ENCODE data around the gene LRRC26. TPM values are rescaled to one million over a fixed set of nuclear protein-coding genes. Genes with fewer than 3 reads are reported as not detected.

Gene LRRC26
- polyA plus RNA-seq, 6 donors from 2014 or later, result not detected

DNA sequence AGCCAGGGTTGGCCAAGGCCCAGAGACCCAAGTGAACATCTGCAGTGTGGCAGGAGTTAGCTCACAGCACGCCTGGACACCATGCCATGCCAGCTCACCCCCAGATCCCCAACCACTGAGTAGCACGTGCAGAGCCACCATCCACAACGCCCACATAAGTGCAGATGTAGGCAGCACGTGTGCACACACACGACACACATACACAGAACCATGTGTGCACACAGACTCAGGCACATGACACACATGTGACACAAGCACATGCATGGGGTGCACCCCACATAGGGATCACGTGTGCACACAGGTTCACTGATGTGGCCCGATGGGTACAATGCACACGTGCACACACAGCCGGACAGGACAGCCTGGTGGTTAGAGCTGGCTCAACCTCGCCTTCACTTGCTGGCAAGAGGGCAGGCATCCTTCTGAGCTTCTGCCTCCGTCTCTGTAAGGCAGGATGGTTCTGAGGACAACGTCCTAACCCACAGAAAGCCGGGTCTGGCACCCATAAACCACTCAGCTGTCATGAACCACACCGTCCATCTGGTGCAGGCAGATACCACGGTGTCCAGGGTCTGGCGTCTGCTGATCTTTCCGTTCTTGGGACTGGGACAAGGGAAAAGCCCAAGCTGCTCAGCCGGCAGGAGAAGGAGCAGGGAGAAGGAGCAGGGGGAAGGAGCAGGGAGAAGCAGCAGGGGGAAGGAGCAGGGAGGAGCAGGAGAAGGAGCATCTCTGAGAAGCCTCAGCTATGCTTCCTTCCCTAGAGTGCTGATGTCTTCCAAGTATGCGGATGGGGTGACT is 12.0 kb downstream of the LRRC26 start:
- H3K27me3 Mint-ChIP-seq, result peaks cover 30 to 69% (median 37%) of the 10 kb centered on the region in 3 donors
- H3K4me1 Mint-ChIP-seq, result peaks cover 17 to 30% (median 17%) of the 10 kb centered on the region in 3 donors
- no peaks in the 10 kb centered on the region for H3K36me3 Mint-ChIP-seq
- peak overlapping the region in 2 of 6 donors; percentile 41 to 77 for H3K27ac Mint-ChIP-seq
- H3K9me3 Mint-ChIP-seq, result no peaks in the 10 kb centered on the region
- ATAC-seq (ENCODE audit: low read depth in 2 of 2), result no peak
- peak overlapping the region in 5 of 8 donors; percentile 6 to 47 (median 32) for H3K4me3 Mint-ChIP-seq
- no peak for DNase-seq

GRCh38 chr9:137156567-137157375 is 13.1 kb downstream of the LRRC26 start:
- peak; percentile 36 for DNase-seq
- no peaks in the 10 kb centered on the region for H3K9me3 Mint-ChIP-seq
- peaks cover 30 to 65% (median 33%) of the 10 kb centered on the region in 3 donors for H3K27me3 Mint-ChIP-seq
- H3K36me3 Mint-ChIP-seq, result no peaks in the 10 kb centered on the region
- H3K27ac Mint-ChIP-seq, result peak overlapping the region in 2 of 6 donors; percentile 38 to 41
- H3K4me3 Mint-ChIP-seq, result peak overlapping the region in 6 of 8 donors; percentile 35 to 86 (median 60)
- peaks cover 15 to 30% (median 18%) of the 10 kb centered on the region in 3 donors for H3K4me1 Mint-ChIP-seq
- ATAC-seq (ENCODE audit: low read depth in 2 of 2), result peak; percentile 67

DNA sequence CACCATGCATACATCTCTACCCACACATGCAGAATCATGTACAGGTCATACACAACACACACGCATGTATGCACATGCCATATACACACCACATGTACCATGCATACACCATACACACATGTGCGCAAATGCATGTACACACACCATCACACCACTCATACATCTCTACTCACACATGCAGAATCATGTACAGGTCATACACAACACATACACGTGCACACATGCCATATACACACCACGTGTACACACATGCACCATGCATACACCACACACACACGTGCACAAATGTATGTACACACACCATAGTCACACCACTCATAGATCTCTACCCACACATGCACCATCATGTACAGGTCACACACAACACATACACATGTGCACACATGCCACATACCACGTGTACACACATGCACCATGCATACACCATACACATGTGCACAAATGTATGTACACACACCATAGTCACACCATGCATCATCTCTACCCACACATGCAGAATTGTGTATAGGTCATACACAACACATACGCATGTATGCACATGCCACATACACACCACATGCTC is 16.9 kb downstream of the LRRC26 start:
- Mint-ChIP-seq H3K4me1 (peaks cover 5 to 23% (median 20%) of the 10 kb centered on the region in 3 donors), H3K4me3 (no peak overlapping the region), H3K27ac (no peak overlapping the region), H3K9me3 (peaks cover 0 to 8% (median 0%) of the 10 kb centered on the region in 7 donors), H3K36me3 (no peaks in the 10 kb centered on the region), H3K27me3 (peaks cover 10 to 44% (median 15%) of the 10 kb centered on the region in 3 donors)
- DNase-seq (no peak), ATAC-seq (ENCODE audit: low read depth in 2 of 2) (no peak)

- peak; percentile 39 to 44 for ATAC-seq (ENCODE audit: low read depth in 2 of 2)
- no peaks in the 10 kb centered on the region for H3K36me3 Mint-ChIP-seq
These were observed 19.0 kb downstream of the LRRC26 start for GRCh38 chr9:137150617-137151457.

GRCh38 chr9:137149942-137150616 is 19.8 kb downstream of the LRRC26 start:
- Mint-ChIP-seq H3K36me3 (no peaks in the 10 kb centered on the region), H3K9me3 (peaks cover 0 to 8% (median 0%) of the 10 kb centered on the region in 7 donors), H3K27ac (peak overlapping the region in 4 of 6 donors; percentile 50 to 99 (median 93)), H3K4me3 (peak overlapping the region in 1 of 8 donors; percentile 82), H3K27me3 (peaks cover 8 to 30% (median 16%) of the 10 kb centered on the region in 3 donors), H3K4me1 (peaks cover 5 to 17% (median 12%) of the 10 kb centered on the region in 3 donors)
- DNase-seq (no peak), ATAC-seq (ENCODE audit: low read depth in 2 of 2) (no peak)

More at GRCh38 chr9:137150617-137151457, 19.0 kb downstream of the LRRC26 start:
- peak overlapping the region in 5 of 6 donors; percentile 93 to 100 (median 99) for H3K27ac Mint-ChIP-seq
- peaks cover 11 to 37% (median 16%) of the 10 kb centered on the region in 3 donors for H3K27me3 Mint-ChIP-seq
- H3K9me3 Mint-ChIP-seq, result peaks cover 0 to 8% (median 0%) of the 10 kb centered on the region in 7 donors
- no peak for DNase-seq
- H3K4me3 Mint-ChIP-seq, result peak overlapping the region in 6 of 8 donors; percentile 16 to 82 (median 56)
- H3K4me1 Mint-ChIP-seq, result peaks cover 5 to 17% (median 12%) of the 10 kb centered on the region in 3 donors

DNA sequence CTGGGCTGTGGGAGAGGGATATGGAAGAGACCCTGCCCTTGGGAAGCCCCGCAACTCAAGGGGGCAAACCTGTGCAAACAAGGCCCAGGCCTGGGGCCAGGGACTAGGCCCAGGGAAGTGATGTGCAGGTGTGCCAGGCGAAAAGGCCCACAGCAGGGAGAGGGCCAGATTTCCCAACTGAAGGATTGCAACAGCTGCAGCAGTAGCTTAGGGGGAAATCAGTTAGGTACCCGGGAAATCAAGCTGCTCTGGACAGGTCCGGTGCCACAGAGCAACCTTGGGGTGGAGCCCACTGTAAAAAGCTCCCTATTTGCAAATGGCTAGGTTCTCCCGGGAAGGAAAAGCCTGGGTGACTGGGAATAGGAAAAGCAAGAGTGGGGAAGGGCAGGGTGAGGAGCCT is 20.5 kb downstream of the LRRC26 start:
- DNase-seq (no peak), ATAC-seq (ENCODE audit: low read depth in 2 of 2) (no peak)
- Mint-ChIP-seq H3K4me3 (no peak overlapping the region), H3K36me3 (no peaks in the 10 kb centered on the region), H3K9me3 (peaks cover 0 to 8% (median 0%) of the 10 kb centered on the region in 7 donors), H3K4me1 (peaks cover 5 to 17% (median 12%) of the 10 kb centered on the region in 3 donors), H3K27ac (no peak overlapping the region), H3K27me3 (peaks cover 4 to 27% (median 16%) of the 10 kb centered on the region in 3 donors)

DNA sequence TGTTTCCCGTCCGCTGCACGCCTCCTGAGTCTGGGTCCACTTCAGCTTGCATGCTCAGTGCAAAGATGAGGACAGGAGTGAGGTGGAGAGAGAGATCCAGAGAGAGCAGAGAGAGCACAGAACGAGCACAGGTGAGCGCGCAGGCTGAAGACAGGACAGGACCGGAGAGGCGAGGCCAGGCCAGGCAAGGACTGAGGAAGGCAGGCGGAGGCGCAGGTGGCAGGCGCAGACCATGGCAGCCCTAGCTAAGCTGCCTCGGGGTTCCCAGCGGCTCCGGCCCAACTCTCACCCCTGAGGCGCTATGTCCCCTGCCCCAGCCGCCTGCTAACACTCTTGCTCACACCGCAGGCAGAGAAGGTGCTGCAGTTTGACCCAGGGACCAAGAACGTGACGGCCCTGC is 21.2 kb downstream of the LRRC26 start:
- Mint-ChIP-seq H3K27ac (peak overlapping the region in 1 of 6 donors; percentile 81), H3K4me1 (peaks cover 5 to 17% (median 12%) of the 10 kb centered on the region in 3 donors)

GRCh38 chr9:137148242-137148641 is 21.6 kb downstream of the LRRC26 start:
- peaks cover 9 to 38% (median 27%) of the 10 kb centered on the region in 3 donors for H3K27me3 Mint-ChIP-seq
- H3K4me1 Mint-ChIP-seq, result peaks cover 5 to 17% (median 12%) of the 10 kb centered on the region in 3 donors
- peaks cover 0 to 8% (median 0%) of the 10 kb centered on the region in 7 donors for H3K9me3 Mint-ChIP-seq
- no peak for ATAC-seq (ENCODE audit: low read depth in 2 of 2)
- H3K36me3 Mint-ChIP-seq, result no peaks in the 10 kb centered on the region
- peak overlapping the region in 1 of 8 donors; percentile 16 for H3K4me3 Mint-ChIP-seq
- no peak for DNase-seq
- no peak overlapping the region for H3K27ac Mint-ChIP-seq

More for the DNA sequence above, 21.2 kb downstream of the LRRC26 start:
- Mint-ChIP-seq H3K4me3 (no peak overlapping the region), H3K9me3 (peaks cover 0 to 8% (median 0%) of the 10 kb centered on the region in 7 donors), H3K36me3 (no peaks in the 10 kb centered on the region), H3K27me3 (peaks cover 5 to 34% (median 23%) of the 10 kb centered on the region in 3 donors)
- ATAC-seq (ENCODE audit: low read depth in 2 of 2), result no peak
- no peak for DNase-seq

DNA sequence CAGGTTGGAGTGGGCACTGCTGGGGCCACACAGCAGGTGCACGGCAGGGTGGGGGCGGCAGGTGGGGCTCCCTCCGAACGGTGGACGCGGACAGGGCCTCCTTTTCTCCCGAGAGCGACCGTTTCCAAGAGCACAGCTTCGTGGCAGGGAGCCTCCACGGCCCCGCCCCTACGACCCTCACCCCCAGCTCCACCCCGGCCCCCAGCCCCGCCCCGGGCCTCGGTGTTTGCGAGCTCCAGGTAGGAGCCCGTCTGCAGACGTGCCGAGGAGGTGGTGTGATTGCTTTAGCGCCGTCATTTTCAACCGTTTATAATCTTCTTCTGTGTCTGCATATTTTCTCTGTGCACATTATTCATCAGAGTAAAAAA is 22.1 kb downstream of the LRRC26 start:
- Mint-ChIP-seq H3K4me3 (no peak overlapping the region), H3K9me3 (peaks cover 0 to 8% (median 0%) of the 10 kb centered on the region in 7 donors), H3K36me3 (no peaks in the 10 kb centered on the region), H3K27ac (no peak overlapping the region), H3K4me1 (peaks cover 5 to 17% (median 12%) of the 10 kb centered on the region in 3 donors), H3K27me3 (peaks cover 9 to 39% (median 31%) of the 10 kb centered on the region in 3 donors)
- no peak for ATAC-seq (ENCODE audit: low read depth in 2 of 2)
- DNase-seq, result no peak

GRCh38 chr9:137147091-137147792 is 22.6 kb downstream of the LRRC26 start:
- ATAC-seq (ENCODE audit: low read depth in 2 of 2) (no peak), DNase-seq (no peak)
- no peak overlapping the region for H3K4me3 Mint-ChIP-seq
- peaks cover 8 to 17% (median 12%) of the 10 kb centered on the region in 3 donors for H3K4me1 Mint-ChIP-seq
- H3K27ac Mint-ChIP-seq, result peak overlapping the region in 1 of 6 donors; percentile 78
- peaks cover 0 to 4% of the 10 kb centered on the region in 2 donors for H3K36me3 Mint-ChIP-seq
- peaks cover 0 to 8% (median 0%) of the 10 kb centered on the region in 7 donors for H3K9me3 Mint-ChIP-seq
- H3K27me3 Mint-ChIP-seq, result peaks cover 12 to 44% (median 36%) of the 10 kb centered on the region in 3 donors

DNA sequence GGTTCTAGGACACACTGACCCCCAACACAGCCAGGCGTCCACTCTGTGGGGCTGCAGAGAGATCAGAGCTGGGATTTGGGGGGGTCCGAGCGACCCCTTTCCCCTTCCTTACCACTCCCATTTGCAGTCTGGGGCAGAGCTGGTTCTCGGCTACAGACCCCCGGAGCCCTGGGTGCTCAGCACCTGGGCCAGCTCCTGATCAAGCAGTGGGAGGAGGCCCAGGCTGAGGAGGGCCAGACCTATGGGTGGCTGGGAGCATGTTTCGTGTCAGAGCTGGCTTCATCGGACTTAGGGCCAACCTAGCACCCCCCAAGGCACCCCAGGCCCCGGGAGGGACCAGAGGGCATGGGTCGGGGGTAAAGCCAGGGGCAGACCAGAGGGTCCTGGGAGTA is 23.3 kb downstream of the LRRC26 start:
- no peak for DNase-seq
- Mint-ChIP-seq H3K27me3 (peaks cover 15 to 51% (median 43%) of the 10 kb centered on the region in 3 donors), H3K27ac (no peak overlapping the region), H3K36me3 (peaks cover 0 to 8% of the 10 kb centered on the region in 2 donors), H3K4me3 (no peak overlapping the region), H3K4me1 (peaks cover 9 to 12% (median 11%) of the 10 kb centered on the region in 3 donors), H3K9me3 (peaks cover 0 to 7% (median 0%) of the 10 kb centered on the region in 7 donors)
- no peak for ATAC-seq (ENCODE audit: low read depth in 2 of 2)
